Natural killer cell treated with Interleukin-12 subunit alpha and Interleukin-12 subunit beta and Interleukin-15 and Interleukin-18, amount 100 ng/mL, for 72 hours (primary cell): ENCODE results near the gene KLHL35. TPM values are rescaled to one million over a fixed set of nuclear protein-coding genes. Genes with fewer than 3 reads are reported as not detected.

ENCODE experiments used
- ATAC-seq, 2 donors: fragments of 150-1000 bp; cut with Tn5 transposase in 1 of 2; sonication (Bioruptor Pico), chemical (Tn5 transposase) in 1 of 2; 2 replicates each; pipeline ENCODE4 v1.10.0; 2021
- DNase-seq: peaks from one replicate; pipeline ENCODE4 v3.0.0; 2022; ENCODE audit warnings: low spot score
- H3K27ac Mint-ChIP-seq, 2 donors: 1 replicate in 1 of 2; 2 replicates in 1 of 2; pipeline ENCODE4 v1.8.0; 2022; ENCODE audit warnings: mixed read lengths in 2 of 2, mild to moderate bottlenecking in 1 of 2, moderate library complexity in 1 of 2
- H3K27me3 Mint-ChIP-seq, 2 donors: 1 replicate in 1 of 2; 2 replicates in 1 of 2; pipeline ENCODE4 v1.8.0; 2022; ENCODE audit warnings: mixed read lengths in 2 of 2
- H3K36me3 Mint-ChIP-seq: one replicate; pipeline ENCODE4 v1.8.0; 2022; ENCODE audit warnings: mixed read lengths
- H3K4me1 Mint-ChIP-seq, 2 donors: 1 replicate in 1 of 2; 2 replicates in 1 of 2; pipeline ENCODE4 v1.8.0; 2022; ENCODE audit warnings: low read depth in 2 of 2, mixed read lengths in 2 of 2, mild to moderate bottlenecking in 1 of 2
- H3K4me3 Mint-ChIP-seq: one replicate; pipeline ENCODE4 v1.8.0; 2022; ENCODE audit warnings: mixed read lengths
- H3K9me3 Mint-ChIP-seq: 2 replicates; pipeline ENCODE4 v1.8.0; 2022; ENCODE audit warnings: mixed read lengths
- total RNA-seq, 2 donors: library from RNA; stranded (reverse); gene quantifications; one replicate each; pipeline ENCODE4 v1.2.3, GENCODE V29; 2022

Gene KLHL35
- total RNA-seq, 2 donors from 2014 or later = 0.62 to 1.5 TPM

DNA sequence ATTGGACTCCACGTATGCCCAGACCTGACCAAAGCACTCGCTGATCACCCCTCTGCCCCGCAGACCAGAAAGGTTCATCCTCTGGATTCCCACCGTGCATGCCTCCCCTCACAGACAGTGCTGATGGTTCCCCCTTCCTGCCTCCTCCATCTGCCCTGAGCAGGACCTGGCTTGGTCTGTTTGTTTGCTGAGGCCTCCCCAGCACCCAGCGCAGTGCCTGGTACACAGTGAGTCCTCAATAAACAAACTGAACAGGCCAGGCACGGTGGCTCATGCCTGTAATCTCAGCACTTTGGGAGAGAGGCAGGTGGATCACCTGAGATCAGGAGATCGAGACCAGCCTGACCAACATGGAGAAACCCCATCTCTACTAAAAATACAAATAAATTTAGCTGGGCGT, 57.4 kb downstream of the KLHL35 start:
- peak overlapping the region in 1 of 2 donors; percentile 27 for H3K27ac Mint-ChIP-seq
- ATAC-seq = peak in 1 of 2 donors; percentile 20

DNA sequence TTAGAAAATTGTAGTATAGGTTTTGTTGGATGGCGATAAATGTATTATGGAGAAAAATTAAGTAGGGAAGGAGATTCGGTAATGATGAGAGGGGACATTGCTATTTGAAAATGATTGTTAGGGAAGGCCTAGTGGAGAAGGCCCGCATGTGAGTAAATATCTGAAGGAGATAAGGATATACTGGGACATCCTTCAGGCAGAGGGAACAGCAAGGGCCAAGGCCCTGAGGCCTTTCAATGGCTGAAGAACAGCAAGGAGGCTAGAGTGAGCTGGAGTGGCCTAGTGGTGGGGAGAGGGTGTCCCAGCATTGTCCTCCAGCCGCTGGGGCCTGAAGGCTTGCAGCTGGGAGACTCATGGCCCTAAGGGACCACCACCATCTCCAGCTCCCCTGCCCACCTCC, 58.4 kb downstream of the KLHL35 start:
- Mint-ChIP-seq H3K4me1 (peaks cover 12 to 20% of the 10 kb centered on the region in 2 donors), H3K36me3 (no peaks in the 10 kb centered on the region), H3K4me3 (no peak overlapping the region), H3K27me3 (no peaks in the 10 kb centered on the region), H3K9me3 (no peaks in the 10 kb centered on the region), H3K27ac (no peak overlapping the region)
- no peak for ATAC-seq
- no peak for DNase-seq

More for the DNA sequence above, 57.4 kb downstream of the KLHL35 start:
- Mint-ChIP-seq H3K9me3 (no peaks in the 10 kb centered on the region), H3K4me1 (peaks cover 6 to 14% of the 10 kb centered on the region in 2 donors), H3K36me3 (no peaks in the 10 kb centered on the region), H3K27me3 (no peaks in the 10 kb centered on the region), H3K4me3 (no peak overlapping the region)
- DNase-seq = no peak

DNA sequence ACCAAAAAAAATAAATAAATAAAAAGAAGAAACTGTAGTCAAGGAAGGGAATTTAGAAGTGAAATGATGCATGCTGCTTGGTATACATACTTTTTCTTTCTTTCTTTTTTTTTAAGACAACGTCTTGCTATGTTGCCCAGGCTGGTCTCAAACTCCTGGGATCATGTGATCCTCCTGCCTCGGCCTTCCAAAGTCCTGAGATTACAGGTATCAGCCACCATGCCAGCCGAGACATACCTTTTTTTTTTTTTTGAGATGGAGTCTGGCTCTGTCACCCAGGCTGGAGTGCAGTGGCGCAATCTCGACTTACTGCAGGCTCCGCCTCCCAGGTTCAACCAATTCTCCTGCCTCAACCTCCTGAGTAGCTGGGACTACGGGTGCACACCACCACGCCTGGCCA, 59.8 kb downstream of the KLHL35 start:
- Mint-ChIP-seq H3K4me3 (no peak overlapping the region), H3K9me3 (no peaks in the 10 kb centered on the region), H3K27ac (no peak overlapping the region), H3K27me3 (no peaks in the 10 kb centered on the region), H3K36me3 (no peaks in the 10 kb centered on the region), H3K4me1 (peaks cover 12 to 23% of the 10 kb centered on the region in 2 donors)
- DNase-seq (no peak), ATAC-seq (no peak)

Other genes with a start within 250 kb of the KLHL35 start
- gene TPBGL, start 192.4 kb downstream of the KLHL35 start, total RNA-seq = under 1 TPM; 0.14 to 0.43 TPM
- 10 to 100 TPM; 47.8 to 54.5 TPM for gene ARRB1, start 81.5 kb downstream of the KLHL35 start, total RNA-seq
- 1,000 to 10,000 TPM; 2,083 to 2,343 TPM for gene RPS3, start 33.7 kb downstream of the KLHL35 start, total RNA-seq
- gene GDPD5, start 92.7 kb upstream of the KLHL35 start, total RNA-seq = 10 to 100 TPM in 1 of 2 donors, 1 to 10 TPM in 1; 7.2 to 28.2 TPM
- 1 to 10 TPM; 4.4 to 6.4 TPM for gene SERPINH1, start 129.1 kb upstream of the KLHL35 start, total RNA-seq
- under 1 TPM in 1 of 2 donors, not detected in 1; 0.14 TPM for gene MAP6, start 235.8 kb upstream of the KLHL35 start, total RNA-seq